T-cell (primary cell): ENCODE data around the gene DPEP1. TPM values are rescaled to one million over a fixed set of nuclear protein-coding genes. Genes with fewer than 3 reads are reported as not detected.
A peak's percentile ranks its signal among the peaks of the same experiment; 100 is the strongest.

ENCODE experiments used
- ATAC-seq, 4 experiments: fragments of 200-7000 bp in 3 of 4; fragments of 150-1000 bp in 1 of 4; cut with Tn5 transposase; replicated peaks in 1 of 4; 1 replicate in 3 of 4; 2 replicates in 1 of 4; pipeline ENCODE4 v1.10.0; 2021; ENCODE audit warnings: moderate library complexity in 3 of 4, mild to moderate bottlenecking in 2 of 4, moderate number of reproducible peaks in 1 of 4
- CTCF ChIA-PET, 2 donors: fragments of 300-600 bp; sonication (Branson Sonifier 250); formaldehyde crosslinking; loops; one replicate each; lab custom pipeline; 2022; ENCODE audit warnings: antibody characterized with exemption in 2 of 2; lab: Charles Lee
- POLR2A ChIA-PET, 2 donors: fragments of 300-600 bp; sonication (Branson Sonifier 250); formaldehyde crosslinking; loops; one replicate each; lab custom pipeline; 2022; ENCODE audit warnings: antibody characterized with exemption in 2 of 2; lab: Charles Lee
- DNase-seq, 35 experiments: peaks; one replicate each; pipeline versions ENCODE4 v3.0.0 to v3.0.0-alpha.2; 2013 to 2023
- H3K27ac ChIP-seq: one replicate; pipeline ENCODE4 v1.5.1; 2013; ENCODE audit warnings: low read length
- H3K27me3 ChIP-seq, 2 experiments: replicated peaks in 1 of 2; 1 replicate in 1 of 2; 2 replicates in 1 of 2; pipeline versions ENCODE4 v1.6.1 to v1.7.0; 2013; ENCODE audit warnings: low read length in 1 of 2, mixed read lengths in 1 of 2; ENCODE audit not compliant: control insufficient read depth in 2 of 2, insufficient read depth in 2 of 2; ENCODE audit errors: extremely low read depth in 1 of 2
- H3K36me3 ChIP-seq, 2 donors: 1 replicate in 1 of 2; 2 replicates in 1 of 2; pipeline versions ENCODE4 v1.6.1 to v1.7.0; 2013; ENCODE audit warnings: low read length in 1 of 2; ENCODE audit not compliant: control insufficient read depth in 2 of 2, insufficient read depth in 1 of 2; ENCODE audit errors: extremely low read depth in 1 of 2
- H3K4me1 ChIP-seq, 2 experiments: 1 replicate in 1 of 2; 2 replicates in 1 of 2; pipeline versions ENCODE4 v1.6.1 to v1.7.0; 2013; ENCODE audit warnings: low read length in 2 of 2, mixed read lengths in 1 of 2; ENCODE audit not compliant: insufficient read depth in 2 of 2, control insufficient read depth in 1 of 2; ENCODE audit errors: extremely low read depth in 1 of 2
- H3K4me3 ChIP-seq, 2 donors: 1 replicate in 1 of 2; 2 replicates in 1 of 2; pipeline versions ENCODE4 v1.5.1 to v1.7.0; 2013; ENCODE audit warnings: mild to moderate bottlenecking in 2 of 2, low read length in 1 of 2, moderate library complexity in 1 of 2; ENCODE audit not compliant: control insufficient read depth in 1 of 2; ENCODE audit errors: extremely low read depth in 1 of 2
- H3K9me3 ChIP-seq: 2 replicates; pipeline ENCODE4 v1.7.0; 2013
- H3K27ac Mint-ChIP-seq, 2 donors: one replicate each; pipeline ENCODE4 v1.8.0; 2020 to 2021; ENCODE audit warnings: mild to moderate bottlenecking in 2 of 2, mixed read lengths in 2 of 2
- H3K27me3 Mint-ChIP-seq, 2 donors: one replicate each; pipeline ENCODE4 v1.8.0; 2021 to 2022; ENCODE audit warnings: mixed read lengths in 2 of 2
- H3K36me3 Mint-ChIP-seq: one replicate; pipeline ENCODE4 v1.8.0; 2021; ENCODE audit warnings: mixed read lengths
- H3K4me1 Mint-ChIP-seq, 3 donors: one replicate each; pipeline ENCODE4 v1.8.0; 2020 to 2022; ENCODE audit warnings: mixed read lengths in 3 of 3, mild to moderate bottlenecking in 1 of 3
- H3K4me3 Mint-ChIP-seq, 3 donors: one replicate each; pipeline ENCODE4 v1.8.0; 2020 to 2022; ENCODE audit warnings: mild to moderate bottlenecking in 3 of 3, mixed read lengths in 3 of 3, moderate library complexity in 3 of 3
- H3K9me3 Mint-ChIP-seq, 3 donors: one replicate each; pipeline ENCODE4 v1.8.0; 2020 to 2022; ENCODE audit warnings: mixed read lengths in 3 of 3
- WGBS: methylation state at CpG from one replicate; pipeline ENCODE4 v1.1.5; 2013; ENCODE audit warnings: missing lambda C conversion rate; ENCODE audit not compliant: insufficient coverage; 5-methylcytosine and 5-hydroxymethylcytosine counted together
- total RNA-seq, 35 experiments: library from RNA in 6 of 35; stranded (reverse) in 6 of 35; fragments of 120-200 nt in 1 of 35; gene quantifications; one replicate each; pipeline versions ENCODE4 v1.2.1 to v1.2.4 and lab custom pipeline; 2013 to 2026

The DPEP1 gene
- total RNA-seq (under 1 TPM in 1 of 5 donors, not detected in 4; 0.18 TPM), total RNA-seq (lab: John Stamatoyannopoulos, UW) (0 to 0.25 (median 0) reads per million in 29 experiments)
- total RNA-seq (2013) = not detected

DNA sequence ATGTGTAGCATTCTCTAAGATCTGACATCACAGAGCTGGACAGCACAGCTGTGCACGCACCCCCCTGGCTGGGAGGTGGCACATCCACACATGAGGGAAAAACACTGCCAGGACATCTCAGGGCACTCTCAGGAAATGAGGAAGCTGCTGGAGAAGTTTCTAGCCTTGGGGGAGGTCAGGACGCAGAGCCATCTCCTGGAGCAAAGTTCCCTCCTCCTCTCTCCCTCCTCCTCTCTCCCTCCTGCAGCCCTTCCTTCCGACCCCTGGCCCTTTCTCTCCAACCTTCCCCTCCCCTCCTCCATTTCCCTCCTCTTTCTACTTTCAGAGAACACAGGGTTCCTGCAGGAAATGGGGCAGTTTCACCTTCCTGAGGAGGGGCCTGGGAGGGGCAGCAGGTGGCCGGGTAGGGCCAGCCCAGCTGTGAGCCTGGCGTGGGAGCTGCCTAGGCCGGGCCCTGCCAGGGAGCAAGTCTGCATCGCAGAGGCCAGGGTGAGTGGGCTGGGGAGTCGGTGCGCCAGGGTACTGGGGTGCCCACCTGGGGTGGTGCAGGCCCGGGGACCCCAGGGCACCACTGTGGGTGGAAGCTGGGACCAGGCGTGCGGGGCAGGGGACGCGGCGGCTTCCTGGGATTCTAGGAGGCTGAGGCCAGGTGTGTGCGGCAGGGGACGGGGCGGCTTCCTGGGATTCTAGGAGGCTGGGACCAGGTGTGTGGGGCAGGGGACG, at the start of gene DPEP1:
TSS of gene DPEP1 (plus strand) at position 412 of the 723 bp plus-strand sequence. CDS start 16,769 bp downstream, outside the sequence.
- peaks cover 0 to 10% (median 3%) of the 10 kb centered on the region in 3 donors for H3K9me3 Mint-ChIP-seq
- H3K4me3 Mint-ChIP-seq = no peak within 1 kb of the TSS
- Histone ChIP-seq H3K4me1 (peaks cover 3 to 30% of the 10 kb centered on the region in 2 experiments), H3K4me3 (no peak within 1 kb of the TSS), H3K27ac (no peak within 1 kb of the TSS), H3K36me3 (no peaks in the 10 kb centered on the region), H3K9me3 (no peaks in the 10 kb centered on the region), H3K27me3 (peaks cover 0 to 4% of the 10 kb centered on the region in 2 experiments)
- ChIA-PET CTCF (no interaction called here), POLR2A (no interaction called here)
- H3K36me3 Mint-ChIP-seq = no peaks in the 10 kb centered on the region
- DNase-seq = no peak
- WGBS = 63% methylated on average over 17 of the region's 19 CpGs
- no peaks in the 10 kb centered on the region for H3K27me3 Mint-ChIP-seq
- H3K4me1 Mint-ChIP-seq = peaks cover 11 to 13% (median 13%) of the 10 kb centered on the region in 3 donors
- no peak for ATAC-seq
- no peak within 1 kb of the TSS for H3K27ac Mint-ChIP-seq

DNA sequence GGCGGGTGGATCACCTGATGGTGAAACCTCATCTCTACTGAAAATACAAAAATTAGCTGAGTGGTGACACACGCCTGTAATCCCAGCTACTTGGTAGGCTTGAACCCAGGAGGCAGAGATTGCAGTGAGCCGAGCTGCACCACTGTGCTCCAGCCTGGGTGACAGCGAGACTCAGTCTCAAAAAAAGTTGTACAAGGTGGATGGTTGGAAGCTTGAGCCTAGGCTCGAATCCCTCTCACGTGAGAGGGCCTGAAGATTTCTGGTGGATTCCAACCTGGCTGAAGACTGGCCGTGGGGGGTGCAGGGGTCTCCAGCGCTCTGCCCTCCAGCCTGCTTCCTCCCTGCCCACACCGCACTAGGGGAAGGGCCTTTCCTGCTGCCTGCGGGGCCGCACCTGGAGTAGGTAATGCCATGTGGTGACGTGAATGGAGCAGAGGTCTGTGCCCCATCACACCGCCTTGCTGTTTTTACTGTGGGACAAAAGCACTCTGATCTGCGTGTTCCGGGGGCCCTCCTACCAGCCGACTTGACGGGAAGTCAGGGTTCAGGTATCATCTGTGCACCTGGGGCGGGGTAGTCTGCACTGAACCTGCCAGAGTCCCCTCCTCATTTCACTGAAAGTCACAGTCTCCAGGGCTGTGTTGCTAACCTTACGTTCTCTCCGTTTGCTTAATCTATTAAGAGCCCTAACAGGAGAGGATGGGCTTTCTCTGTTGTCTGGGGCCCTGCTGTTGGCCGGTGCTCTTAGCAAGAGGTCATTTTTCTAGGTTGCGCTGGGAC, 48.8 kb upstream of the DPEP1 start:
- peak overlapping the region; percentile 22 to 73 for H3K27ac Mint-ChIP-seq
- peaks cover 52 to 59% (median 55%) of the 10 kb centered on the region in 3 donors for H3K4me1 Mint-ChIP-seq
- DNase-seq (no peak), ATAC-seq (no peak)
- no peaks in the 10 kb centered on the region for H3K9me3 Mint-ChIP-seq
- 67% methylated on average over 14 of the region's 22 CpGs for WGBS
- H3K27me3 Mint-ChIP-seq = no peaks in the 10 kb centered on the region
- Histone ChIP-seq H3K9me3 (no peaks in the 10 kb centered on the region), H3K4me3 (no peak overlapping the region), H3K36me3 (peaks cover 16 to 38% of the 10 kb centered on the region in 2 donors), H3K27me3 (peaks cover 0 to 5% of the 10 kb centered on the region in 2 experiments), H3K27ac (no peak overlapping the region), H3K4me1 (peaks cover 30 to 57% of the 10 kb centered on the region in 2 experiments)
- H3K4me3 Mint-ChIP-seq = peak overlapping the region in 2 of 3 donors; percentile 41 to 68
- H3K36me3 Mint-ChIP-seq = peaks cover 34% of the 10 kb centered on the region
- CTCF ChIA-PET = no interaction called here
- POLR2A ChIA-PET = no interaction called here

GRCh38 chr16:89565256-89565505, 48.3 kb upstream of the DPEP1 start:
- H3K4me1 ChIP-seq = peaks cover 29 to 54% of the 10 kb centered on the region in 2 experiments
- no peak for DNase-seq
- POLR2A ChIA-PET = no interaction called here

GRCh38 chr16:89565506-89566372, 47.7 kb upstream of the DPEP1 start:
- Histone ChIP-seq H3K9me3 (no peaks in the 10 kb centered on the region), H3K4me3 (peak overlapping the region; percentile 14 to 38)
- CTCF ChIA-PET = no interaction called here

More at GRCh38 chr16:89565256-89565505, 48.3 kb upstream of the DPEP1 start:
- Histone ChIP-seq H3K27ac (no peak overlapping the region), H3K27me3 (peaks cover 0 to 10% of the 10 kb centered on the region in 2 experiments), H3K36me3 (peaks cover 16 to 38% of the 10 kb centered on the region in 2 donors), H3K4me3 (peak overlapping the region in 1 of 2 donors; percentile 38), H3K9me3 (no peaks in the 10 kb centered on the region)
- no peak for ATAC-seq
- CTCF ChIA-PET = no interaction called here
- no peaks in the 10 kb centered on the region for H3K27me3 Mint-ChIP-seq
- peak overlapping the region in 2 of 3 donors; percentile 41 to 68 for H3K4me3 Mint-ChIP-seq
- H3K9me3 Mint-ChIP-seq = no peaks in the 10 kb centered on the region
- peak overlapping the region in 1 of 2 donors; percentile 15 for H3K27ac Mint-ChIP-seq
- peaks cover 34% of the 10 kb centered on the region for H3K36me3 Mint-ChIP-seq
- WGBS = 13% methylated on average over 1 of the region's 3 CpGs
- H3K4me1 Mint-ChIP-seq = peaks cover 50 to 56% (median 53%) of the 10 kb centered on the region in 3 donors

GRCh38 chr16:89567656-89568594, 45.5 kb upstream of the DPEP1 start:
- no peak overlapping the region for H3K27ac ChIP-seq
- DNase-seq = no peak
- H3K27me3 Mint-ChIP-seq = peaks cover 2 to 11% of the 10 kb centered on the region in 2 donors
- H3K4me1 Mint-ChIP-seq = peaks cover 43 to 52% (median 51%) of the 10 kb centered on the region in 3 donors
- peaks cover 0 to 27% of the 10 kb centered on the region in 2 experiments for H3K27me3 ChIP-seq
- ChIA-PET POLR2A (interaction anchor here in 1 of 2 donors (0.5 kb wide), 1 partner anchor 60 kb away, joined by 4 read pairs; no protein-coding TSS in a partner anchor), CTCF (no interaction called here)
- no peak overlapping the region for H3K27ac Mint-ChIP-seq
- peaks cover 19 to 51% of the 10 kb centered on the region in 2 experiments for H3K4me1 ChIP-seq
- peaks cover 6 to 20% of the 10 kb centered on the region in 2 donors for H3K36me3 ChIP-seq
- H3K36me3 Mint-ChIP-seq = peaks cover 17% of the 10 kb centered on the region
- no peak overlapping the region for H3K4me3 ChIP-seq
- H3K9me3 ChIP-seq = no peaks in the 10 kb centered on the region
- no peak overlapping the region for H3K4me3 Mint-ChIP-seq
- WGBS = 90% methylated on average over 21 of the region's 30 CpGs
- no peak for ATAC-seq
- no peaks in the 10 kb centered on the region for H3K9me3 Mint-ChIP-seq

More at GRCh38 chr16:89565506-89566372, 47.7 kb upstream of the DPEP1 start:
- POLR2A ChIA-PET = no interaction called here
- no peak overlapping the region for H3K27ac ChIP-seq
- peak overlapping the region; percentile 34 to 68 (median 54) for H3K4me3 Mint-ChIP-seq
- peaks cover 50 to 56% (median 51%) of the 10 kb centered on the region in 3 donors for H3K4me1 Mint-ChIP-seq
- H3K27ac Mint-ChIP-seq = peak overlapping the region; percentile 15 to 39
- ATAC-seq = peak; percentile 40 to 56 (median 52)
- peaks cover 29 to 54% of the 10 kb centered on the region in 2 experiments for H3K4me1 ChIP-seq
- no peaks in the 10 kb centered on the region for H3K27me3 Mint-ChIP-seq
- WGBS = 6% methylated on average over 43 of the region's 46 CpGs
- H3K27me3 ChIP-seq = peaks cover 0 to 15% of the 10 kb centered on the region in 2 experiments
- peaks cover 16 to 38% of the 10 kb centered on the region in 2 donors for H3K36me3 ChIP-seq
- DNase-seq = peak in 21 of 35 experiments; percentile 9 to 57 (median 32)
- peaks cover 34% of the 10 kb centered on the region for H3K36me3 Mint-ChIP-seq
- no peaks in the 10 kb centered on the region for H3K9me3 Mint-ChIP-seq
